K562 (cell line): ENCODE measurements around the gene TIMP2. TPM values are rescaled to one million over a fixed set of nuclear protein-coding genes. Genes with fewer than 3 reads are reported as not detected.

Source experiments
- CBX3 ChIP-seq, 2 experiments: IDR thresholded peaks; 1 replicate in 1 of 2; 2 replicates in 1 of 2; pipeline ENCODE4 v1.6.1; 2012; ENCODE audit warnings: inconsistent platforms in 2 of 2, low read length in 2 of 2, borderline replicate concordance in 1 of 2, control low read depth in 1 of 2
- CC2D1A ChIP-seq: fragments of 450-650 bp; IDR thresholded peaks from 2 replicates; pipeline ENCODE4 v1.6.1; 2017; ENCODE audit warnings: mild to moderate bottlenecking
- CEBPG ChIP-seq, 3 experiments: fragments of 200-800 bp in 1 of 3; sonication (Bioruptor generic) in 1 of 3; sonication (generic) in 1 of 3; formaldehyde crosslinking in 1 of 3; IDR thresholded peaks in 2 of 3; conservative IDR thresholded peaks in 1 of 3; 2 replicates each; pipeline versions ENCODE4 v1.6.1 to v1.8.0; 2016 to 2022; ENCODE audit warnings: missing compliant biosample characterization in 2 of 3, missing genetic modification characterization in 2 of 3, mild to moderate bottlenecking in 1 of 3, missing genetic modification reagents in 1 of 3
- CREB1 ChIP-seq, 2 experiments: sonication (generic) in 1 of 2; formaldehyde crosslinking in 1 of 2; IDR thresholded peaks; 2 replicates each; pipeline versions ENCODE4 v1.6.1 to v1.8.0; 2012 to 2022; ENCODE audit warnings: inconsistent platforms in 1 of 2, mild to moderate bottlenecking in 1 of 2, missing genetic modification reagents in 1 of 2, moderate library complexity in 1 of 2
- DPF2 ChIP-seq: fragments of 450-650 bp; IDR thresholded peaks from 2 replicates; pipeline ENCODE4 v1.6.1; 2016
- FOXK1 ChIP-seq: sonication (generic); formaldehyde crosslinking; IDR thresholded peaks from 2 replicates; pipeline ENCODE4 v1.8.0; 2022; ENCODE audit warnings: missing genetic modification reagents, mild to moderate bottlenecking, borderline replicate concordance
- KAT2B ChIP-seq: IDR thresholded peaks from one replicate; pipeline ENCODE4 v1.6.1; 2012; ENCODE audit warnings: low read depth, mild to moderate bottlenecking, control low read depth, inconsistent platforms, low read length, moderate library complexity
- LEF1 ChIP-seq: fragments of 450-650 bp; IDR thresholded peaks from 2 replicates; pipeline ENCODE4 v1.6.1; 2016; ENCODE audit warnings: mild to moderate bottlenecking
- MEIS2 ChIP-seq: fragments of 450-650 bp; IDR thresholded peaks from 2 replicates; pipeline ENCODE4 v1.6.1; 2014; ENCODE audit warnings: mild to moderate bottlenecking; ENCODE audit not compliant: partially characterized antibody
- MTA2 ChIP-seq: fragments of 450-650 bp; IDR thresholded peaks from 2 replicates; pipeline ENCODE4 v1.6.1; 2016; ENCODE audit warnings: low read depth
- NR3C1 ChIP-seq: sonication (generic); formaldehyde crosslinking; IDR thresholded peaks from 2 replicates; pipeline ENCODE4 v1.8.1; 2022; ENCODE audit warnings: missing genetic modification reagents
- NRF1 ChIP-seq, 2 experiments: fragments of 450-650 bp; IDR thresholded peaks in 1 of 2; conservative IDR thresholded peaks in 1 of 2; 2 replicates each; pipeline ENCODE4 v1.6.1; 2014; ENCODE audit warnings: mild to moderate bottlenecking in 2 of 2
- POLR2AphosphoS2 ChIP-seq: IDR thresholded peaks from 2 replicates; pipeline ENCODE4 v1.6.1; 2012; ENCODE audit warnings: low read length, improper control_type of control experiment
- POLR2AphosphoS5 ChIP-seq: IDR thresholded peaks from 2 replicates; pipeline ENCODE4 v1.6.1; 2011; ENCODE audit warnings: mild to moderate bottlenecking, low read depth, low read length, moderate library complexity; ENCODE audit not compliant: control insufficient read depth, insufficient read depth
- RUNX1 ChIP-seq: sonication (generic); IDR thresholded peaks from 2 replicates; pipeline ENCODE4 v1.6.1; 2016; ENCODE audit warnings: antibody characterized with exemption, low read depth
- SMAD3 ChIP-seq: fragments of 450-650 bp; formaldehyde crosslinking; conservative IDR thresholded peaks from 2 replicates; pipeline ENCODE4 v1.4.0; 2020; ENCODE audit warnings: mild to moderate bottlenecking
- ZC3H11A ChIP-seq: IDR thresholded peaks from 2 replicates; pipeline ENCODE4 v1.6.1; 2012; ENCODE audit warnings: low read depth, low read length, improper control_type of control experiment
- ZNF184 ChIP-seq: sonication (generic); formaldehyde crosslinking; IDR thresholded peaks from 2 replicates; pipeline ENCODE4 v1.5.0; 2020; ENCODE audit warnings: missing genetic modification reagents
- ZNF217 ChIP-seq: sonication (generic); formaldehyde crosslinking; IDR thresholded peaks from 2 replicates; pipeline ENCODE4 v1.8.0; 2022; ENCODE audit warnings: mild to moderate bottlenecking, missing genetic modification reagents
- ZNF551 ChIP-seq: fragments of 250-450 bp; sonication (Bioruptor Pico); IDR thresholded peaks from 2 replicates; pipeline ENCODE4 v1.5.0; 2021; ENCODE audit warnings: mild to moderate bottlenecking, moderate library complexity
- polyA plus RNA-seq, 8 experiments: library from polyadenylated mRNA; depleted of rRNA in 4 of 8; stranded (reverse) in 5 of 8; unstranded in 3 of 8; fragments of >200 nt; fragmentation: Nextera tagmentation in 2 of 8; fragmentation: Illumina TruSeq in 1 of 8; extraction: Ambion mirVana in 2 of 8; extraction: Trizol in 1 of 8; gene quantifications; 2 replicates each; pipeline versions ENCODE4 v1.2.1 to v1.2.3, GENCODE V29; 2011 to 2014; ENCODE audit warnings: inconsistent platforms in 1 of 8, missing spikeins in 1 of 8
- total RNA-seq, 7 experiments: library from RNA; depleted of rRNA in 6 of 7; stranded (reverse); fragments of >200 nt in 6 of 7; fragmentation: Illumina TruSeq in 2 of 7; extraction: Trizol in 2 of 7; gene quantifications; 2 replicates each; pipeline versions ENCODE4 v1.2.1 to v1.2.3, GENCODE V29; 2011 to 2021; ENCODE audit warnings: low replicate concordance in 1 of 7
- TF ChIP-seq, protein P1 (sequence below): sonication (generic); formaldehyde crosslinking; IDR thresholded peaks from 2 replicates; pipeline ENCODE4 v1.8.0; 2022; ENCODE audit warnings: mild to moderate bottlenecking, missing genetic modification reagents
- TF ChIP-seq, protein P2 (sequence below): IDR thresholded peaks from 3 replicates; pipeline ENCODE4 v1.6.1; 2011; ENCODE audit warnings: borderline replicate concordance, mild to moderate bottlenecking, moderate library complexity; ENCODE audit not compliant: insufficient read length; ENCODE audit errors: extremely low read depth
- TF ChIP-seq, protein P3 (sequence below): fragments of 450-650 bp; IDR thresholded peaks from one replicate; pipeline ENCODE4 v1.6.1; 2018; ENCODE audit warnings: mild to moderate bottlenecking, moderate library complexity; ENCODE audit not compliant: partially characterized antibody

TIMP2 gene
- total and polyA plus RNA-seq, 9 of the 15 experiments (the other 6 are each of a cell fraction or from before 2014, with no cell fraction given) = 0.55 TPM; not detected in 8

DNA sequence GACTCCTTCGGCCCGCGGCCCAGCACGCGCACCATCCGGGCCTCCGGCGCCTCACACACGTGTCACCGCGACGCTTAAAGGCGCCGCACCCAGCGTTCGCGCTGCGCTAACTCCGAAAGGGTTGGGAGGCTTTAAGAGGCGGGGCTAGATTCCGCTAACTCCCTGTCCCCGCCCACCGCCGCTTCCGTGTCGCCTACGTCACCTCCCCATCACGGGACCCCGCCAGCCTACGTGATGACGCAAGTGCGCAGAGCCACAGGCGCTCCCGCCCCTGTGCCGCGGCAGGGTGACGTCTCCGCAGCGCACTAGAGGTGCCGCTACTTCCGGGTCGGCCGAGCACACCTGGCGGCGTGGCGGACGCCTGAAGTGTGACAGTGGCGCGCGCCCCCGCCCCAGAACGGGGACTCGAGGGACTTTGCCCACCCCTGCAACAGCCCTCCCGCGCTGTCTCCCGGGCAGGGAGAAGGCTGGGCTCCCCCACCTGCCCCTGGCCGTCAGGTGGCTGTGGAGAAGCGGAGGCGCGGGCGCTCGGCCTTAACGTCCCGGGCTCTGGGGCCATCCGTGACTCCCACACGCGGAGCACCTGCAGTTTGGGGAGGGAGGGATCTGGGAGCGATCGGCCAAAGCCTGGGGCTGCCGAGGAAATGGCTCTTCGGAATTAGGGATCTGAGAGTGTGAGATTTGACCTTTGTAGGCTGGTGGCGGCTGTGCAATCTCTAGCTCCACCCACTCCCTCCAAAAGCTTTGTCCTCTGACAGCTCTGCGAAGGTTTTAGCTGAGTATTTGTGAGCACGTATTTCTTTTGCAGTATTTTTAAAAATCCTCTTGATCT lies 84.2 kb downstream of the TIMP2 start, which contains the start of gene USP36 (continued):
- peak; percentile 96 for TF ChIP-seq CEBPG (CRISPR knock-in tag; IDR thresholded peaks at IDR 0.05)
- peak; percentile 92 to 97 for TF ChIP-seq CEBPG (tag; conservative IDR thresholded peaks at IDR 0.05 in 1 of 2, IDR thresholded peaks at IDR 0.05 in 1 of 2)
- TF ChIP-seq DPF2 = no peak
- TF ChIP-seq, protein P1, sequence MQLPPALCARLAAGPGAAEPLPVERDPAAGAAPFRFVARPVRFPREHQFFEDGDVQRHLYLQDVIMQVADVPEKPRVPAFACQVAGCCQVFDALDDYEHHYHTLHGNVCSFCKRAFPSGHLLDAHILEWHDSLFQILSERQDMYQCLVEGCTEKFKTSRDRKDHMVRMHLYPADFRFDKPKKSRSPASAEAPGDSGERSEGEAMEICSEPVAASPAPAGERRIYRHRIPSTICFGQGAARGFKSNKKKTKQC = no peak
- peak in 1 of 2 experiments; percentile 11; a peak in 1 of 3 replicates for TF ChIP-seq CBX3 (IDR thresholded peaks at IDR 0.05; ENCODE audit: borderline replicate concordance in 1 of 2, low read length in 2 of 2)
- TF ChIP-seq ZNF551 (CRISPR knock-in tag) = no peak
- TF ChIP-seq MTA2 = no peak
- peak; percentile 62 for TF ChIP-seq MEIS2
- TF ChIP-seq ZNF184 (CRISPR knock-in tag) = no peak
- TF ChIP-seq, protein P2, sequence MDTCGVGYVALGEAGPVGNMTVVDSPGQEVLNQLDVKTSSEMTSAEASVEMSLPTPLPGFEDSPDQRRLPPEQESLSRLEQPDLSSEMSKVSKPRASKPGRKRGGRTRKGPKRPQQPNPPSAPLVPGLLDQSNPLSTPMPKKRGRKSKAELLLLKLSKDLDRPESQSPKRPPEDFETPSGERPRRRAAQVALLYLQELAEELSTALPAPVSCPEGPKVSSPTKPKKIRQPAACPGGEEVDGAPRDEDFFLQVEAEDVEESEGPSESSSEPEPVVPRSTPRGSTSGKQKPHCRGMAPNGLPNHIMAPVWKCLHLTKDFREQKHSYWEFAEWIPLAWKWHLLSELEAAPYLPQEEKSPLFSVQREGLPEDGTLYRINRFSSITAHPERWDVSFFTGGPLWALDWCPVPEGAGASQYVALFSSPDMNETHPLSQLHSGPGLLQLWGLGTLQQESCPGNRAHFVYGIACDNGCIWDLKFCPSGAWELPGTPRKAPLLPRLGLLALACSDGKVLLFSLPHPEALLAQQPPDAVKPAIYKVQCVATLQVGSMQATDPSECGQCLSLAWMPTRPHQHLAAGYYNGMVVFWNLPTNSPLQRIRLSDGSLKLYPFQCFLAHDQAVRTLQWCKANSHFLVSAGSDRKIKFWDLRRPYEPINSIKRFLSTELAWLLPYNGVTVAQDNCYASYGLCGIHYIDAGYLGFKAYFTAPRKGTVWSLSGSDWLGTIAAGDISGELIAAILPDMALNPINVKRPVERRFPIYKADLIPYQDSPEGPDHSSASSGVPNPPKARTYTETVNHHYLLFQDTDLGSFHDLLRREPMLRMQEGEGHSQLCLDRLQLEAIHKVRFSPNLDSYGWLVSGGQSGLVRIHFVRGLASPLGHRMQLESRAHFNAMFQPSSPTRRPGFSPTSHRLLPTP = no peak
- TF ChIP-seq FOXK1 (CRISPR knock-in tag) = peak; percentile 92
- peak; percentile 100 for TF ChIP-seq CREB1 (IDR thresholded peaks at IDR 0.05)
- TF ChIP-seq CREB1 (CRISPR knock-in tag; IDR thresholded peaks at IDR 0.05) = peak; percentile 99
- 0 out of 2 replicates have a peak, but pooled peaks have one; percentile 68 for TF ChIP-seq SMAD3 (CRISPR knock-in tag)
- TF ChIP-seq NRF1 (conservative IDR thresholded peaks at IDR 0.05 in 1 of 2, IDR thresholded peaks at IDR 0.05 in 1 of 2) = peak; percentile 90 to 92
- TF ChIP-seq POLR2AphosphoS2 = no peak
- no peak for TF ChIP-seq CC2D1A
- TF ChIP-seq, protein P3, sequence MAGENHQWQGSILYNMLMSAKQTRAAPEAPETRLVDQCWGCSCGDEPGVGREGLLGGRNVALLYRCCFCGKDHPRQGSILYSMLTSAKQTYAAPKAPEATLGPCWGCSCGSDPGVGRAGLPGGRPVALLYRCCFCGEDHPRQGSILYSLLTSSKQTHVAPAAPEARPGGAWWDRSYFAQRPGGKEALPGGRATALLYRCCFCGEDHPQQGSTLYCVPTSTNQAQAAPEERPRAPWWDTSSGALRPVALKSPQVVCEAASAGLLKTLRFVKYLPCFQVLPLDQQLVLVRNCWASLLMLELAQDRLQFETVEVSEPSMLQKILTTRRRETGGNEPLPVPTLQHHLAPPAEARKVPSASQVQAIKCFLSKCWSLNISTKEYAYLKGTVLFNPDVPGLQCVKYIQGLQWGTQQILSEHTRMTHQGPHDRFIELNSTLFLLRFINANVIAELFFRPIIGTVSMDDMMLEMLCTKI = no peak
- no peak for TF ChIP-seq ZC3H11A
- TF ChIP-seq RUNX1 = no peak
- TF ChIP-seq ZNF217 (CRISPR knock-in tag) = no peak
- no peak for TF ChIP-seq NR3C1 (CRISPR knock-in tag)
- TF ChIP-seq LEF1 = peak; percentile 32; the same call in 1 of the 2 replicates
- peak; percentile 51 for TF ChIP-seq POLR2AphosphoS5
- no peak for TF ChIP-seq KAT2B
